ENCODE measurements around the gene ERFE. TPM values are rescaled to one million over a fixed set of nuclear protein-coding genes. Genes with fewer than 3 reads are reported as not detected.

The ERFE gene
- total RNA-seq, 1 experiment from 2014 or later, result 2.8 TPM

GRCh38 chr2:238157506-238158017 lies 1.2 kb upstream of the ERFE start:
- Histone ChIP-seq H3K9me3 (ENCODE audit: low read length) (no peaks in the 10 kb centered on the region), H4K20me1 (ENCODE audit: insufficient read depth, low read depth, low read length) (no peaks in the 10 kb centered on the region), H3K36me3 (ENCODE audit: insufficient read depth, low read length) (no peaks in the 10 kb centered on the region), H3K79me2 (ENCODE audit: low read length) (no peaks in the 10 kb centered on the region), H3K4me3 (ENCODE audit: low read length) (no peak overlapping the region), H3K4me1 (ENCODE audit: low read length) (peaks cover 25% of the 10 kb centered on the region), H3K4me2 (ENCODE audit: low read depth, low read length, poor library complexity, severe bottlenecking) (no peak overlapping the region), H3K27ac (ENCODE audit: low read length) (no peak overlapping the region), H3K9me2 (replicated peaks; ENCODE audit: insufficient read depth, low read length) (no peaks in the 10 kb centered on the region), H3K9ac (ENCODE audit: low read length) (no peak overlapping the region), H2AFZ (ENCODE audit: low read length) (no peak overlapping the region), H3K27me3 (ENCODE audit: low read length) (no peaks in the 10 kb centered on the region)
- no peak for DNase-seq

- Histone ChIP-seq H3K27me3 (ENCODE audit: low read length) (no peaks in the 10 kb centered on the region), H3K9me3 (ENCODE audit: low read length) (no peaks in the 10 kb centered on the region), H4K20me1 (ENCODE audit: insufficient read depth, low read depth, low read length) (no peaks in the 10 kb centered on the region), H3K9me2 (replicated peaks; ENCODE audit: insufficient read depth, low read length) (no peaks in the 10 kb centered on the region), H3K27ac (ENCODE audit: low read length) (no peak overlapping the region), H3K4me1 (ENCODE audit: low read length) (peaks cover 25% of the 10 kb centered on the region), H3K79me2 (ENCODE audit: low read length) (no peaks in the 10 kb centered on the region), H3K4me2 (ENCODE audit: low read depth, low read length, poor library complexity, severe bottlenecking) (no peak overlapping the region), H3K4me3 (ENCODE audit: low read length) (no peak overlapping the region), H3K9ac (ENCODE audit: low read length) (no peak overlapping the region), H3K36me3 (ENCODE audit: insufficient read depth, low read length) (no peaks in the 10 kb centered on the region), H2AFZ (ENCODE audit: low read length) (no peak overlapping the region)
- no peak for DNase-seq
Observed at GRCh38 chr2:238158018-238158508, 707 bp upstream of the ERFE start.

GRCh38 chr2:238159071-238159539 lies 335 bp downstream of the ERFE start:
- no peaks in the 10 kb centered on the region for H3K9me3 ChIP-seq (ENCODE audit: low read length)
- no peaks in the 10 kb centered on the region for H3K36me3 ChIP-seq (ENCODE audit: insufficient read depth, low read length)
- H3K4me3 ChIP-seq (ENCODE audit: low read length), result peak overlapping the region; percentile 61
- H3K4me2 ChIP-seq (ENCODE audit: low read depth, low read length, poor library complexity, severe bottlenecking), result peak overlapping the region; percentile 65
- H3K4me1 ChIP-seq (ENCODE audit: low read length), result peaks cover 25% of the 10 kb centered on the region
- H2AFZ ChIP-seq (ENCODE audit: low read length), result no peak overlapping the region
- H4K20me1 ChIP-seq (ENCODE audit: insufficient read depth, low read depth, low read length), result no peaks in the 10 kb centered on the region
- peak; percentile 63 for DNase-seq
- H3K9ac ChIP-seq (ENCODE audit: low read length), result peak overlapping the region; percentile 61
- no peaks in the 10 kb centered on the region for H3K27me3 ChIP-seq (ENCODE audit: low read length)
- H3K9me2 ChIP-seq (replicated peaks; ENCODE audit: insufficient read depth, low read length), result no peaks in the 10 kb centered on the region
- no peaks in the 10 kb centered on the region for H3K79me2 ChIP-seq (ENCODE audit: low read length)
- no peak overlapping the region for H3K27ac ChIP-seq (ENCODE audit: low read length)

- Histone ChIP-seq H3K9me3 (ENCODE audit: low read length) (no peaks in the 10 kb centered on the region), H3K27ac (ENCODE audit: low read length) (no peak overlapping the region), H3K36me3 (ENCODE audit: insufficient read depth, low read length) (no peaks in the 10 kb centered on the region), H3K9me2 (replicated peaks; ENCODE audit: insufficient read depth, low read length) (no peaks in the 10 kb centered on the region), H3K79me2 (ENCODE audit: low read length) (no peaks in the 10 kb centered on the region), H3K4me2 (ENCODE audit: low read depth, low read length, poor library complexity, severe bottlenecking) (peak overlapping the region; percentile 65), H3K4me3 (ENCODE audit: low read length) (peak overlapping the region; percentile 61), H4K20me1 (ENCODE audit: insufficient read depth, low read depth, low read length) (no peaks in the 10 kb centered on the region), H3K4me1 (ENCODE audit: low read length) (peaks cover 25% of the 10 kb centered on the region), H3K9ac (ENCODE audit: low read length) (peak overlapping the region; percentile 61), H2AFZ (ENCODE audit: low read length) (no peak overlapping the region), H3K27me3 (ENCODE audit: low read length) (no peaks in the 10 kb centered on the region)
- DNase-seq, result no peak
Observed at GRCh38 chr2:238159661-238160205, 963 bp downstream of the ERFE start.

GRCh38 chr2:238160206-238161129 lies 1.7 kb downstream of the ERFE start:
- H2AFZ ChIP-seq (ENCODE audit: low read length), result peak overlapping the region; percentile 64; the same call in 1 of the 2 replicates
- H4K20me1 ChIP-seq (ENCODE audit: insufficient read depth, low read depth, low read length), result no peaks in the 10 kb centered on the region
- H3K4me1 ChIP-seq (ENCODE audit: low read length), result peaks cover 25% of the 10 kb centered on the region
- H3K4me2 ChIP-seq (ENCODE audit: low read depth, low read length, poor library complexity, severe bottlenecking), result peak overlapping the region; percentile 65
- no peaks in the 10 kb centered on the region for H3K79me2 ChIP-seq (ENCODE audit: low read length)
- H3K4me3 ChIP-seq (ENCODE audit: low read length), result peak overlapping the region; percentile 61; the same call in 1 of the 2 replicates
- H3K36me3 ChIP-seq (ENCODE audit: insufficient read depth, low read length), result no peaks in the 10 kb centered on the region
- H3K9ac ChIP-seq (ENCODE audit: low read length), result peak overlapping the region; percentile 61
- H3K9me3 ChIP-seq (ENCODE audit: low read length), result no peaks in the 10 kb centered on the region
- H3K27ac ChIP-seq (ENCODE audit: low read length), result peak overlapping the region; percentile 22; the same call in 1 of the 2 replicates
- H3K27me3 ChIP-seq (ENCODE audit: low read length), result no peaks in the 10 kb centered on the region
- no peaks in the 10 kb centered on the region for H3K9me2 ChIP-seq (replicated peaks; ENCODE audit: insufficient read depth, low read length)
- peak; percentile 80 for DNase-seq

- Histone ChIP-seq H3K9me2 (replicated peaks; ENCODE audit: insufficient read depth, low read length) (no peaks in the 10 kb centered on the region), H3K4me1 (ENCODE audit: low read length) (peaks cover 25% of the 10 kb centered on the region), H3K79me2 (ENCODE audit: low read length) (no peaks in the 10 kb centered on the region), H2AFZ (ENCODE audit: low read length) (peak overlapping the region; percentile 64; the same call in 1 of the 2 replicates), H3K27ac (ENCODE audit: low read length) (no peak overlapping the region), H3K4me3 (ENCODE audit: low read length) (peak overlapping the region; percentile 61; the same call in 1 of the 2 replicates), H3K27me3 (ENCODE audit: low read length) (no peaks in the 10 kb centered on the region), H3K36me3 (ENCODE audit: insufficient read depth, low read length) (no peaks in the 10 kb centered on the region), H3K9ac (ENCODE audit: low read length) (peak overlapping the region; percentile 61), H3K4me2 (ENCODE audit: low read depth, low read length, poor library complexity, severe bottlenecking) (peak overlapping the region; percentile 65), H4K20me1 (ENCODE audit: insufficient read depth, low read depth, low read length) (no peaks in the 10 kb centered on the region), H3K9me3 (ENCODE audit: low read length) (no peaks in the 10 kb centered on the region)
- no peak for DNase-seq
Observed at GRCh38 chr2:238161291-238162051, 2.7 kb downstream of the ERFE start.

- Histone ChIP-seq H4K20me1 (ENCODE audit: insufficient read depth, low read depth, low read length) (no peaks in the 10 kb centered on the region), H3K9ac (ENCODE audit: low read length) (no peak overlapping the region), H3K27ac (ENCODE audit: low read length) (no peak overlapping the region), H3K27me3 (ENCODE audit: low read length) (no peaks in the 10 kb centered on the region), H3K4me2 (ENCODE audit: low read depth, low read length, poor library complexity, severe bottlenecking) (no peak overlapping the region), H3K9me3 (ENCODE audit: low read length) (no peaks in the 10 kb centered on the region), H3K36me3 (ENCODE audit: insufficient read depth, low read length) (no peaks in the 10 kb centered on the region), H2AFZ (ENCODE audit: low read length) (no peak overlapping the region), H3K4me3 (ENCODE audit: low read length) (no peak overlapping the region), H3K4me1 (ENCODE audit: low read length) (peaks cover 25% of the 10 kb centered on the region), H3K9me2 (replicated peaks; ENCODE audit: insufficient read depth, low read length) (no peaks in the 10 kb centered on the region), H3K79me2 (ENCODE audit: low read length) (no peaks in the 10 kb centered on the region)
- no peak for DNase-seq
Observed at GRCh38 chr2:238162251-238162845, 3.6 kb downstream of the ERFE start.

Measured in Karpas-422 (cell line).